Naive thymus-derived CD8-positive, alpha-beta T cell (primary cell): Measurements from ENCODE around the gene IMMP2L. TPM values are rescaled to one million over a fixed set of nuclear protein-coding genes. Genes with fewer than 3 reads are reported as not detected.

Experiments
- ATAC-seq, 2 donors: fragments of 150-1000 bp; cut with Tn5 transposase in 1 of 2; sonication (Bioruptor Pico), chemical (Tn5 transposase) in 1 of 2; 1 replicate in 1 of 2; 2 replicates in 1 of 2; pipeline ENCODE4 v1.10.0; 2021; ENCODE audit warnings: mild to moderate bottlenecking in 2 of 2, moderate library complexity in 2 of 2
- POLR2A ChIA-PET: fragments of 350-600 bp; sonication (Branson Sonifier 250); formaldehyde crosslinking; loops from one replicate; lab custom pipeline; 2021; ENCODE audit warnings: antibody characterized with exemption; lab: Charles Lee
- DNase-seq, 10 donors: peaks; one replicate each; pipeline versions ENCODE4 v3.0.0 to v3.0.0-alpha.2; 2020 to 2022
- H3K27ac Mint-ChIP-seq, 10 donors: one replicate each; pipeline ENCODE4 v1.8.0; 2020 to 2022; ENCODE audit warnings: mild to moderate bottlenecking in 10 of 10, mixed read lengths in 10 of 10, moderate library complexity in 4 of 10, inconsistent platforms in 1 of 10
- H3K27me3 Mint-ChIP-seq, 5 donors: one replicate each; pipeline ENCODE4 v1.8.0; 2021 to 2022; ENCODE audit warnings: mixed read lengths in 5 of 5
- H3K36me3 Mint-ChIP-seq, 3 donors: one replicate each; pipeline ENCODE4 v1.8.0; 2020 to 2022; ENCODE audit warnings: mixed read lengths in 3 of 3, mild to moderate bottlenecking in 2 of 3, inconsistent platforms in 1 of 3
- H3K4me1 Mint-ChIP-seq, 4 donors: one replicate each; pipeline ENCODE4 v1.8.0; 2021 to 2022; ENCODE audit warnings: mixed read lengths in 4 of 4
- H3K4me3 Mint-ChIP-seq, 10 donors: one replicate each; pipeline ENCODE4 v1.8.0; 2020 to 2022; ENCODE audit warnings: mild to moderate bottlenecking in 10 of 10, mixed read lengths in 10 of 10, moderate library complexity in 6 of 10, inconsistent platforms in 1 of 10
- H3K9me3 Mint-ChIP-seq, 9 donors: one replicate each; pipeline ENCODE4 v1.8.0; 2020 to 2022; ENCODE audit warnings: mixed read lengths in 9 of 9, mild to moderate bottlenecking in 3 of 9, inconsistent platforms in 1 of 9, moderate library complexity in 1 of 9
- polyA plus RNA-seq, 3 donors: library from polyadenylated mRNA; unstranded; fragments of 300-500 nt; fragmentation: Illumina TruSeq; gene quantifications; one replicate each; pipeline ENCODE4 v1.2.3, GENCODE V29; 2021
- total RNA-seq, 8 experiments: library from RNA in 2 of 8; stranded (reverse) in 2 of 8; gene quantifications; one replicate each; pipeline ENCODE4 v1.2.3 and lab custom pipeline; 2021 to 2026

Gene IMMP2L
- total and polyA plus RNA-seq, 5 experiments from 2014 or later, result 17.1 to 29.1 (median 19.6) TPM

- no peak overlapping the region for H3K4me3 Mint-ChIP-seq
- H3K36me3 Mint-ChIP-seq, result peaks cover 39 to 66% (median 56%) of the 10 kb centered on the region in 3 donors
- no peak for ATAC-seq
- H3K9me3 Mint-ChIP-seq, result peaks cover 19 to 84% (median 48%) of the 10 kb centered on the region in 9 donors
- DNase-seq, result no peak
- POLR2A ChIA-PET, result no interaction called here
- H3K4me1 Mint-ChIP-seq, result peaks cover 0 to 4% (median 2%) of the 10 kb centered on the region in 4 donors
- no peaks in the 10 kb centered on the region for H3K27me3 Mint-ChIP-seq
- no peak overlapping the region for H3K27ac Mint-ChIP-seq
Observed at GRCh38 chr7:111436608-111437007, 125.7 kb downstream of the IMMP2L start.

- Mint-ChIP-seq H3K27me3 (no peaks in the 10 kb centered on the region), H3K4me1 (no peaks in the 10 kb centered on the region), H3K27ac (no peak overlapping the region), H3K4me3 (no peak overlapping the region), H3K9me3 (peaks cover 10 to 62% (median 26%) of the 10 kb centered on the region in 9 donors), H3K36me3 (peaks cover 30 to 55% (median 31%) of the 10 kb centered on the region in 3 donors)
- POLR2A ChIA-PET, result no interaction called here
- ATAC-seq (no peak), DNase-seq (no peak)
Observed at GRCh38 chr7:111433426-111433825, 128.9 kb downstream of the IMMP2L start.

GRCh38 chr7:111429781-111430180, 132.5 kb downstream of the IMMP2L start:
- no peak overlapping the region for H3K4me3 Mint-ChIP-seq
- POLR2A ChIA-PET, result no interaction called here
- ATAC-seq (no peak), DNase-seq (no peak)
- peaks cover 25 to 64% (median 26%) of the 10 kb centered on the region in 3 donors for H3K36me3 Mint-ChIP-seq
- no peak overlapping the region for H3K27ac Mint-ChIP-seq
- H3K4me1 Mint-ChIP-seq, result no peaks in the 10 kb centered on the region
- no peaks in the 10 kb centered on the region for H3K27me3 Mint-ChIP-seq
- H3K9me3 Mint-ChIP-seq, result peaks cover 0 to 36% (median 23%) of the 10 kb centered on the region in 9 donors

DNA sequence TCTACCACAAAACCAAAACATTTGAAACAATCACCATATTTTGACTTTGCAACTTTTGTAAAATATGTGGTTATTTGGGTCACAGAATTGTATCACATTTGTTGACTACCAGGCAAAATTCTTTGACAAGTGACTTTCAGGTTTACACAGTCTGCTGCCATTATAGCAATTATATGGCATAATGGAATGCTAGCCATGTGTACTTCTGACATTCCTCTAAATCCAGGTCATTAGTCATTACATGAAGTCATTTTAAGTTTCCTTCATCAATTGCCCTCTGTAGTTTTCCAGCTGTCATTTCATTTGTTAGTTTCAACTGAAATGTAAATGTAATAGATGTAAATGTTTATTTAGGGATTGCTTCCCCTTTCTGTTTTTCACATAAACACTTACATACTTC, 137.5 kb downstream of the IMMP2L start:
- H3K36me3 Mint-ChIP-seq, result peaks cover 11 to 63% (median 14%) of the 10 kb centered on the region in 3 donors
- no peak overlapping the region for H3K4me3 Mint-ChIP-seq
- no peak overlapping the region for H3K27ac Mint-ChIP-seq
- no peaks in the 10 kb centered on the region for H3K27me3 Mint-ChIP-seq
- no peak for ATAC-seq
- POLR2A ChIA-PET, result no interaction called here
- H3K9me3 Mint-ChIP-seq, result peaks cover 6 to 39% (median 18%) of the 10 kb centered on the region in 9 donors
- no peaks in the 10 kb centered on the region for H3K4me1 Mint-ChIP-seq
- no peak for DNase-seq

DNA sequence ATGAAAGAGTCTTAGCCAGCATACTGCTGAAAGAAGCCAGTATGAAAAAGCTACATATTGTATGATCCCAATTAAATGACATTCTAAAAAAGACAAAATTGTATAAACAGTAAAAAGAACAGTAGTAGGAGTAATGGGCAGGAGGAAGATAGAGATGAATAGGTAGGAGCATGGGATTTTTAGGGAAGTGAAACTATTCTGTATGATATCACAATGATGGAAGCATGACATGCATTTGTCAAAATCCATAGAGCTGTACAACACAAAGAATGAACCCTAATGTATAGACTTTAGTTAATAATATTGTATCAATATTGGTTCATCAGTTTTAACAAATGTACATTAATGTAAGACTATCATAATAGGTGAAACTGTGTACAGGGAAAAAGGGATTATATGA, 147.9 kb downstream of the IMMP2L start:
- peak overlapping the region in 1 of 10 donors; percentile 9 for H3K27ac Mint-ChIP-seq
- DNase-seq (no peak), ATAC-seq (no peak)
- no peaks in the 10 kb centered on the region for H3K27me3 Mint-ChIP-seq
- peaks cover 0 to 6% (median 3%) of the 10 kb centered on the region in 9 donors for H3K9me3 Mint-ChIP-seq
- H3K36me3 Mint-ChIP-seq, result peaks cover 0 to 10% (median 7%) of the 10 kb centered on the region in 3 donors
- H3K4me1 Mint-ChIP-seq, result peaks cover 0 to 17% (median 9%) of the 10 kb centered on the region in 4 donors
- no peak overlapping the region for H3K4me3 Mint-ChIP-seq
- POLR2A ChIA-PET, result no interaction called here

DNA sequence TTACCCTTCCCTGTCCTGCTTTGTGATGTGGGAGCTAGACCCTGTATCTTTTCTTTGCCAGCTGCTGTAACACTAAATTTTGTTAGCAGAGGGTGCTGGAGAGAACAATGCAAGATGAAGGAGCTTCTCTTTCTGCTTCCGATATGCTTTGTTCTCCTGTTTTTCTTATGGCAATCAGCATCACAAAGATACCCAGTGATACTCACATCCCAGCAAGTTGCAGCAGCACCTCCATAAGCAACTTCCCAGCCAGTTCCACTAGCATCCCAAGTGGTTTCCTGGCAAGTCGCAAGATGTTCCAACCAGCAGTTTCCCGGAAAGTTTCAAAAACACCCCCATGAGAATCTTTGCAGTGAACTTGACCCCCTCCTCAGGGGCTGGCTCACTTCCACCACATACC, 148.6 kb downstream of the IMMP2L start:
- H3K27ac Mint-ChIP-seq, result peak overlapping the region in 3 of 10 donors; percentile 8 to 55 (median 9)
- POLR2A ChIA-PET, result no interaction called here
- no peak overlapping the region for H3K4me3 Mint-ChIP-seq
- peaks cover 0 to 4% (median 0%) of the 10 kb centered on the region in 9 donors for H3K9me3 Mint-ChIP-seq
- ATAC-seq (no peak), DNase-seq (no peak)
- H3K27me3 Mint-ChIP-seq, result no peaks in the 10 kb centered on the region
- peaks cover 0 to 17% (median 10%) of the 10 kb centered on the region in 4 donors for H3K4me1 Mint-ChIP-seq
- H3K36me3 Mint-ChIP-seq, result peaks cover 0 to 10% (median 4%) of the 10 kb centered on the region in 3 donors

DNA sequence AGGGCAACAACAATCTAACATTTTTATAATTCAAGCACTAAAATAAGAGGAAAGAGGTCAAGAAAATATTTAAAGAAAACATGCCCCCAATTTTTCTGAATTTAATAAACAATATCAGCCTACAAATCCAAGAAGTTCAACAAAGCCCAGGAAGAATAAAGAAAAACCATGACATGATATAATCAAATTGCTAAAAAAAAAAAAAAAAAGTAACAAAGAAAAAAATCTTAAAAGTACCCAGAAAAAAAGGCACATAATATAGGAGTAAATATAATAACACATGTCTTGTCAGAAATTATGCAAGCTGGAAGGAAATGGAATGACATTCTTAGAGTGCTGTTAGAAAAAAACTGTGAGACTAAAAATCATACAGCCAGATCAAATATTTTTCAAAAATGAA, 151.4 kb downstream of the IMMP2L start:
- Mint-ChIP-seq H3K4me3 (no peak overlapping the region), H3K27ac (no peak overlapping the region), H3K4me1 (peaks cover 0 to 22% (median 10%) of the 10 kb centered on the region in 4 donors), H3K27me3 (no peaks in the 10 kb centered on the region), H3K36me3 (peaks cover 0 to 15% (median 14%) of the 10 kb centered on the region in 3 donors), H3K9me3 (peaks cover 0 to 9% (median 2%) of the 10 kb centered on the region in 9 donors)
- POLR2A ChIA-PET, result no interaction called here
- ATAC-seq (no peak), DNase-seq (no peak)

- Mint-ChIP-seq H3K4me3 (no peak overlapping the region), H3K27me3 (no peaks in the 10 kb centered on the region), H3K36me3 (peaks cover 0 to 15% (median 14%) of the 10 kb centered on the region in 3 donors), H3K4me1 (peaks cover 0 to 22% (median 10%) of the 10 kb centered on the region in 4 donors), H3K9me3 (peaks cover 0 to 9% (median 2%) of the 10 kb centered on the region in 9 donors), H3K27ac (no peak overlapping the region)
- DNase-seq, result no peak
- POLR2A ChIA-PET, result no interaction called here
- ATAC-seq, result no peak
Observed at GRCh38 chr7:111409714-111410422, 152.4 kb downstream of the IMMP2L start.

- Mint-ChIP-seq H3K36me3 (peaks cover 0 to 18% (median 15%) of the 10 kb centered on the region in 3 donors), H3K27me3 (no peaks in the 10 kb centered on the region)
- POLR2A ChIA-PET, result no interaction called here
Observed at GRCh38 chr7:111408724-111409123, 153.6 kb downstream of the IMMP2L start.

GRCh38 chr7:111407258-111407657, 155.0 kb downstream of the IMMP2L start:
- Mint-ChIP-seq H3K27me3 (no peaks in the 10 kb centered on the region), H3K27ac (no peak overlapping the region), H3K9me3 (peaks cover 0 to 9% (median 4%) of the 10 kb centered on the region in 9 donors), H3K36me3 (peaks cover 0 to 20% (median 19%) of the 10 kb centered on the region in 3 donors), H3K4me3 (no peak overlapping the region), H3K4me1 (peaks cover 0 to 22% (median 6%) of the 10 kb centered on the region in 4 donors)
- ATAC-seq (no peak), DNase-seq (no peak)
- POLR2A ChIA-PET, result no interaction called here

More at GRCh38 chr7:111408724-111409123, 153.6 kb downstream of the IMMP2L start:
- ATAC-seq (no peak), DNase-seq (no peak)
- H3K4me3 Mint-ChIP-seq, result no peak overlapping the region
- peaks cover 0 to 9% (median 2%) of the 10 kb centered on the region in 9 donors for H3K9me3 Mint-ChIP-seq
- no peak overlapping the region for H3K27ac Mint-ChIP-seq
- peaks cover 0 to 22% (median 8%) of the 10 kb centered on the region in 4 donors for H3K4me1 Mint-ChIP-seq

GRCh38 chr7:111405621-111406020, 156.7 kb downstream of the IMMP2L start:
- DNase-seq (no peak), ATAC-seq (no peak)
- Mint-ChIP-seq H3K9me3 (peaks cover 0 to 11% (median 4%) of the 10 kb centered on the region in 9 donors), H3K4me1 (peaks cover 0 to 16% (median 6%) of the 10 kb centered on the region in 4 donors), H3K36me3 (peaks cover 0 to 19% (median 13%) of the 10 kb centered on the region in 3 donors), H3K4me3 (no peak overlapping the region), H3K27ac (no peak overlapping the region), H3K27me3 (no peaks in the 10 kb centered on the region)
- POLR2A ChIA-PET, result no interaction called here

DNA sequence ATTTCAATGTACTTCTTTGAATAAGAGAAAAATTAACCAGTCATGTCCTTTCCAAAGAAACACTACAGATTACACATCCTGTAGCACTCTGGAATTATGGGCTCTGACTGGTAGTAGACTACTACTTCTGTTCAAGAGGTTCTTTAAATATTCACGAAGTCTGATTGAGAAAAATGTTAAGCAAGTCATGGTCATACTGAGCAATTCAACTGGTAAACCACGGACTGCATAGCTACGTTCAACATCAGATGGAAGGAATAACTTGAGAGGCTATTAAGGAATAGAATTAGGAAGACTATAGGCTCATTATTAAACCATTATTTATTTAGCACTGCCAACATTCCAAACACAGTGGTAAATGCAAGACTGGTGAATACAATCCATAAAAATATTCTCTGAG, 160.8 kb downstream of the IMMP2L start:
- ATAC-seq (no peak), DNase-seq (no peak)
- Mint-ChIP-seq H3K4me1 (peaks cover 0 to 3% (median 0%) of the 10 kb centered on the region in 4 donors), H3K9me3 (peaks cover 0 to 19% (median 9%) of the 10 kb centered on the region in 9 donors), H3K27ac (no peak overlapping the region), H3K27me3 (no peaks in the 10 kb centered on the region), H3K36me3 (peaks cover 0 to 27% (median 20%) of the 10 kb centered on the region in 3 donors), H3K4me3 (no peak overlapping the region)
- POLR2A ChIA-PET, result no interaction called here

DNA sequence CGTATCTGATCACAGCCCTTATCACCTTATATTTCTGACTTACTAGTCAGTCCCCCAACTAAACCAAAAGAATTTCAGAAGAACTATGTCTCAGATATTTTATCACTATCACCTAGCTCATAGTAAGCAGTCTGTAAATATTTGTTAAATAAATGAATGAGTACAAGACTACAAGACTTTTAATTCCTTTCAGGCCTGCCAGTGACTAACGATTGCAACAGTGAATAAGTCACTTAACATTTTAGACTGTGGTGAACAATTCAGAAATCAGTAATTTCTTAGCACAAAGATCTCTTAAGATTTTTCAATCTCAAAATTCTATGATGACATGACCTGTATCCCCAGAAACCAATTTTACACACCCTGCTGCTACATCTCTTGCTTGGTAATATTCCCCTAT, 162.2 kb downstream of the IMMP2L start:
- POLR2A ChIA-PET, result no interaction called here
- H3K4me3 Mint-ChIP-seq, result no peak overlapping the region
- H3K27ac Mint-ChIP-seq, result no peak overlapping the region
- no peaks in the 10 kb centered on the region for H3K4me1 Mint-ChIP-seq
- peaks cover 5 to 34% (median 19%) of the 10 kb centered on the region in 3 donors for H3K36me3 Mint-ChIP-seq
- peaks cover 0 to 19% (median 9%) of the 10 kb centered on the region in 9 donors for H3K9me3 Mint-ChIP-seq
- DNase-seq, result no peak
- H3K27me3 Mint-ChIP-seq, result no peaks in the 10 kb centered on the region
- ATAC-seq, result no peak
